Heart right ventricle (tissue), 16 donors: ENCODE results near the gene S100A9. TPM values are rescaled to one million over a fixed set of nuclear protein-coding genes. Genes with fewer than 3 reads are reported as not detected.
A peak's percentile ranks its signal among the peaks of the same experiment; 100 is the strongest.

Source experiments
- ATAC-seq, 8 donors: fragments of 200-7000 bp; cut with Tn5 transposase; one replicate each; pipeline ENCODE4 v1.9.1; 2020; ENCODE audit warnings: mild to moderate bottlenecking in 8 of 8, moderate library complexity in 8 of 8, moderate number of reproducible peaks in 1 of 8
- DNase-seq, 2 donors: peaks; one replicate each; pipeline ENCODE4 v3.0.0-alpha.2; 2020
- H3K27ac ChIP-seq, 10 donors: fragments of 200-600 bp; sonication (generic) in 2 of 10; one replicate each; pipeline versions ENCODE4 v1.5.0 to v1.8.0; 2020 to 2022; ENCODE audit warnings: mild to moderate bottlenecking in 3 of 10
- H3K27me3 ChIP-seq, 7 donors: fragments of 200-600 bp; one replicate each; pipeline ENCODE4 v1.8.0; 2021 to 2022; ENCODE audit warnings: mild to moderate bottlenecking in 2 of 7
- H3K36me3 ChIP-seq, 9 donors: fragments of 200-600 bp; sonication (generic) in 1 of 9; one replicate each; pipeline versions ENCODE4 v1.5.0 to v1.8.0; 2020 to 2022; ENCODE audit warnings: mild to moderate bottlenecking in 2 of 9
- H3K4me1 ChIP-seq, 9 donors: fragments of 200-600 bp; sonication (generic) in 1 of 9; one replicate each; pipeline versions ENCODE4 v1.5.0 to v1.8.0; 2020 to 2022; ENCODE audit warnings: mild to moderate bottlenecking in 4 of 9
- H3K4me3 ChIP-seq, 10 donors: fragments of 200-600 bp; sonication (generic) in 2 of 10; one replicate each; pipeline versions ENCODE4 v1.5.0 to v1.8.0; 2020 to 2022; ENCODE audit warnings: mild to moderate bottlenecking in 7 of 10, moderate library complexity in 2 of 10
- H3K9me3 ChIP-seq, 11 donors: fragments of 200-600 bp in 10 of 11; sonication (generic) in 2 of 11; one replicate each; pipeline versions ENCODE4 v1.5.0 to v1.8.0; 2013 to 2022; ENCODE audit warnings: mild to moderate bottlenecking in 2 of 11, control low read depth in 1 of 11, moderate library complexity in 1 of 11
- CTCF ChIP-seq, 9 donors: fragments of 200-600 bp; sonication (generic) in 2 of 9; IDR thresholded peaks; one replicate each; pipeline versions ENCODE4 v1.5.0 to v1.8.0; 2021 to 2022; ENCODE audit warnings: antibody characterized with exemption in 9 of 9, mild to moderate bottlenecking in 5 of 9, moderate library complexity in 1 of 9
- WGBS, 2 donors: extraction: QIAGEN DNeasy Blood & Tissue Kit; methylation state at CpG; one replicate each; pipeline ENCODE4 v1.1.7; 2013; ENCODE audit warnings: inconsistent platforms in 1 of 2; 5-methylcytosine and 5-hydroxymethylcytosine counted together
- intact Hi-C, 10 donors: fragments of 100-400 bp; cut with DNase I; formaldehyde crosslinking; loops; one replicate each; pipeline versions ENCODE4 v1.11.1 to v1.14.2; 2022
- polyA plus RNA-seq, 2 donors: library from polyadenylated mRNA; stranded (reverse); fragments of 200-250 nt; gene quantifications; one replicate each; pipeline ENCODE4 v1.2.3, GENCODE V29; 2013
- total RNA-seq, 10 donors: library from RNA; stranded (reverse); fragmentation: NEBNext Ultra II Directional in 3 of 10; extraction: Animal tissue kit (Norgen Biotek cat#: 25700) in 3 of 10; gene quantifications; one replicate each; pipeline versions ENCODE4 v1.2.1 to v1.2.4, GENCODE V29; 2021 to 2023
- donor health status: Arrhythmogenic right ventricular cardiomyopathy.
- donor health status: ischemic (EF 13 %, LVEDD 7.1; RV severe dilation, severe dysfunction).
- donor health status: healthy with polysubstance abuse.
- donor health status: DM: no; HTN: yes; CAD: no.
- donor health status: DM: no; HTN: no; CAD: no.
- donor health status: ischemic (EF 25% LVEDD 6.9; RV normal size, moderate dysfunction).
- donor health status: ischemic (EF 25% LVEDD 5.7; RV mildly dilated, moderate dysfunction).
- donor health status: healthy.
- donor health status: DM: yes; HTN: yes; CAD: no.
- donor health status: Ischemic cardiomyopathy.
- donor health status: ischemic (EF 35%, LVEDD 5.7; RV mildly dilated, moderate dysfunction).
- donor health status: nonischemic (EF 11% LVEDD 7.7; RV severe dilation, severe dysfunction).
- donor health status: DM: yes; HTN: yes; CAD: no.
- donor health status: PGD.
- donor health status: ischemic (EF 29% LVEDD 5.4; RV normal size, mild dysfunction).
- donor health status: nonischemic (EF 23%, LVEDD 6.1; RV moderate dilation, normal function).

Gene S100A9
- total and polyA plus RNA-seq, 12 donors = 9.9 to 182 (median 71.5) TPM

DNA sequence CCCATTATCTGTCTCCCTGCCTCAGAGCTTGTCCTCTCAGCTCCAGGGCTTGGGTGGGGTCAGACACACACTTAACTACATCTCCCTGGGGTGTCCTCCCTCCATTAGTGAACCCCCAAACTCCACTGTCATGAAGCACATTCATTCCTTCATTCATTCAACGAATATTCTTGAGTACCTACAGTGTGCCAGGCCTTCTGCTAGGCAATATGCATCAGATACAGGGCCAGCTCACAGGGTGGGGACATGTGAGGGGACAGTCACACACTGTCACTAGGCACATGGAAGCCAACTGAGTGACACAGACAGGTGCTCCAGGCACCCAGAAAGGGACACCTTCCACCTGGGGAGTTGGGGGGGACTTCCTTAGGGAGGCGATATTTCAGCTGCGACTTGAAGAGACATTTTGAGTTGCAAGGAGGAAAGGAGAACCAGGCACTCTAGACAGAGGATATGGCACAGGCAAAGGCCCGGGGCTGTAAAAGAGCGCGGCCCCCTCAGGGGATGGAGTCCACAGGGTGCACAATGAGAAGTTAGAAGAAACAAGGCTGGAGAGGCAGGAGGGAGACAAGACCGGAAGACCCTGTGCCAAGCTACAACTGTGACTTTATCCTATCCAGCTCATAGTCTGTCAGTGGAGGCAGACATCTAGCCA lies 41.9 kb downstream of the S100A9 start:
- ATAC-seq = no peak
- H3K9me3 ChIP-seq = no peaks in the 10 kb centered on the region
- intact Hi-C loops = no loop called here
- peaks cover 0 to 24% (median 5%) of the 10 kb centered on the region in 7 donors for H3K27me3 ChIP-seq
- H3K4me3 ChIP-seq = no peak overlapping the region
- peaks cover 0 to 12% (median 0%) of the 10 kb centered on the region in 9 donors for H3K4me1 ChIP-seq
- H3K36me3 ChIP-seq = no peaks in the 10 kb centered on the region
- WGBS, 2 donors = 88 to 92% methylated on average over 7 of the region's 7 CpGs
- DNase-seq = no peak
- no peak for TF ChIP-seq CTCF (IDR thresholded peaks at IDR 0.05)
- no peak overlapping the region for H3K27ac ChIP-seq

- no peaks in the 10 kb centered on the region for H3K9me3 ChIP-seq
- ATAC-seq = no peak
- H3K4me3 ChIP-seq = no peak overlapping the region
- WGBS, 2 donors = 62 to 70% methylated on average over 5 of the region's 5 CpGs
- H3K27ac ChIP-seq = no peak overlapping the region
- intact Hi-C loops = no loop called here
- DNase-seq = no peak
- H3K27me3 ChIP-seq = peaks cover 0 to 24% (median 5%) of the 10 kb centered on the region in 7 donors
- no peaks in the 10 kb centered on the region for H3K36me3 ChIP-seq
- TF ChIP-seq CTCF (IDR thresholded peaks at IDR 0.05) = peak in 1 of 9 donors; percentile 9
- peaks cover 0 to 7% (median 0%) of the 10 kb centered on the region in 9 donors for H3K4me1 ChIP-seq
Observed at GRCh38 chr1:153400244-153400643, 42.6 kb downstream of the S100A9 start.

- TF ChIP-seq CTCF (IDR thresholded peaks at IDR 0.05) = no peak
- H3K27ac ChIP-seq = no peak overlapping the region
- DNase-seq (no peak), ATAC-seq (no peak)
- intact Hi-C loops = no loop called here
- peaks cover 0 to 6% (median 0%) of the 10 kb centered on the region in 9 donors for H3K4me1 ChIP-seq
- H3K27me3 ChIP-seq = peaks cover 0 to 27% (median 7%) of the 10 kb centered on the region in 7 donors
- no peak overlapping the region for H3K4me3 ChIP-seq
- no peaks in the 10 kb centered on the region for H3K9me3 ChIP-seq
- no peaks in the 10 kb centered on the region for H3K36me3 ChIP-seq
- WGBS, 2 donors = 87% methylated on average over 9 of the region's 9 CpGs
Observed at GRCh38 chr1:153401461-153401860, 43.8 kb downstream of the S100A9 start.

- no peak overlapping the region for H3K27ac ChIP-seq
- TF ChIP-seq CTCF (IDR thresholded peaks at IDR 0.05) = no peak
- peaks cover 0 to 29% (median 14%) of the 10 kb centered on the region in 7 donors for H3K27me3 ChIP-seq
- 62 to 71% methylated on average over 2 of the region's 2 CpGs for WGBS, 2 donors
- no peak for DNase-seq
- ATAC-seq = no peak
- intact Hi-C loops = no loop called here
- H3K9me3 ChIP-seq = no peaks in the 10 kb centered on the region
- no peaks in the 10 kb centered on the region for H3K36me3 ChIP-seq
- no peak overlapping the region for H3K4me3 ChIP-seq
- peaks cover 0 to 6% (median 0%) of the 10 kb centered on the region in 9 donors for H3K4me1 ChIP-seq
Observed at GRCh38 chr1:153402226-153402625, 44.6 kb downstream of the S100A9 start.
